Uterus (tissue), 2 donors: ENCODE measurements around the gene BIK.

Source experiments
- POLR2A ChIP-seq, 2 donors: fragments of 450-650 bp; IDR thresholded peaks; one replicate each; pipeline ENCODE4 v1.6.1; 2016; ENCODE audit warnings: antibody characterized with exemption in 2 of 2, mild to moderate bottlenecking in 1 of 2, moderate library complexity in 1 of 2
- TF ChIP-seq, protein P1 (sequence below), 4 experiments: fragments of 200-600 bp in 2 of 4; fragments of 450-650 bp in 2 of 4; sonication (generic) in 2 of 4; IDR thresholded peaks; one replicate each; pipeline ENCODE4 v1.5.1; 2016 to 2019; ENCODE audit warnings: antibody characterized with exemption in 4 of 4, mild to moderate bottlenecking in 2 of 4, moderate library complexity in 1 of 4

DNA sequence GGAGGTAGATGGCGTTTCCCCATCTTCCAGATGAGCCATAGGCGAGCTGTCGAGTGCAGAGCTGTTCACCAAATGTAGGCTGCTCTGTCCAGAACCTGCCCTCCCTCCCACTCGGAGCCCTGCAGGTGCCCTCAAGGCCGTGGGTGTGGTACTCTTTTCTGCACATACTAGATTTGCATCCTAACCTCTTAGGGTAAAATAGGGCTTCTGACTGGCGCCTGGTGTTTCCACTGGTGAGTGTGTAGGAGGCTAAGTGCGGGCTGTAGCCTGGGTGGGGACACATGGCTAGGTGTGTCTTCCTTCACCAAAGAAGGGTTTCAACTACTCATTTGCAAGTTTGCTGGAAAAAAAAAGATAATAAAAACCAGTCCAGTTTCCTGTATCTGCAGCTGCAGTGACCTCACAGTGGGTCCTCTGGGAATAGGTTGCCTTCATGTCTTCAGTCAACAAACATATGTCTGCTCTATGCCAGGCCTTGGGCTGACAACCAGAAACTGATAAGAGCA lies 8.5 kb downstream of the BIK start:
- TF ChIP-seq, protein P1, sequence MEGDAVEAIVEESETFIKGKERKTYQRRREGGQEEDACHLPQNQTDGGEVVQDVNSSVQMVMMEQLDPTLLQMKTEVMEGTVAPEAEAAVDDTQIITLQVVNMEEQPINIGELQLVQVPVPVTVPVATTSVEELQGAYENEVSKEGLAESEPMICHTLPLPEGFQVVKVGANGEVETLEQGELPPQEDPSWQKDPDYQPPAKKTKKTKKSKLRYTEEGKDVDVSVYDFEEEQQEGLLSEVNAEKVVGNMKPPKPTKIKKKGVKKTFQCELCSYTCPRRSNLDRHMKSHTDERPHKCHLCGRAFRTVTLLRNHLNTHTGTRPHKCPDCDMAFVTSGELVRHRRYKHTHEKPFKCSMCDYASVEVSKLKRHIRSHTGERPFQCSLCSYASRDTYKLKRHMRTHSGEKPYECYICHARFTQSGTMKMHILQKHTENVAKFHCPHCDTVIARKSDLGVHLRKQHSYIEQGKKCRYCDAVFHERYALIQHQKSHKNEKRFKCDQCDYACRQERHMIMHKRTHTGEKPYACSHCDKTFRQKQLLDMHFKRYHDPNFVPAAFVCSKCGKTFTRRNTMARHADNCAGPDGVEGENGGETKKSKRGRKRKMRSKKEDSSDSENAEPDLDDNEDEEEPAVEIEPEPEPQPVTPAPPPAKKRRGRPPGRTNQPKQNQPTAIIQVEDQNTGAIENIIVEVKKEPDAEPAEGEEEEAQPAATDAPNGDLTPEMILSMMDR (IDR thresholded peaks at IDR 0.05), result no peak
- no peak for TF ChIP-seq POLR2A (IDR thresholded peaks at IDR 0.05)
